Measurements from ENCODE around the gene P2RX6. TPM values are rescaled to one million over a fixed set of nuclear protein-coding genes. Genes with fewer than 3 reads are reported as not detected.
"Not testable (repeated sequence)": the region's sequence is repeated elsewhere in the genome, so short reads cannot be mapped to it uniquely, and the experiment has no call there.

The P2RX6 gene
- total RNA-seq, 1 donor from 2014 or later: 0.44 TPM

GRCh38 chr22:21051145-21051830 is 36.3 kb downstream of the P2RX6 start:
- intact Hi-C loops (cut with micrococcal nuclease): no loop called here

- intact Hi-C loops (cut with micrococcal nuclease): no loop called here
Observed at GRCh38 chr22:21051831-21052400, 37.0 kb downstream of the P2RX6 start.

- intact Hi-C loops (cut with micrococcal nuclease): no loop called here
Observed at GRCh38 chr22:21052715-21053459, 37.9 kb downstream of the P2RX6 start.

- intact Hi-C loops (cut with micrococcal nuclease): no loop called here
Observed at GRCh38 chr22:21054046-21054713, 39.2 kb downstream of the P2RX6 start.

- intact Hi-C loops (cut with micrococcal nuclease): no loop called here
Observed at GRCh38 chr22:21054714-21055563, 40.0 kb downstream of the P2RX6 start.

- intact Hi-C loops (cut with micrococcal nuclease): no loop called here
Observed at GRCh38 chr22:21055564-21055834, 40.5 kb downstream of the P2RX6 start.

- intact Hi-C loops (cut with micrococcal nuclease): no loop called here
Observed at GRCh38 chr22:21055880-21056319, 40.9 kb downstream of the P2RX6 start.

- intact Hi-C loops (cut with micrococcal nuclease): not testable (repeated sequence)
Observed at GRCh38 chr22:21060363-21060762, 45.4 kb downstream of the P2RX6 start.

- intact Hi-C loops (cut with micrococcal nuclease): not testable (repeated sequence)
Observed at GRCh38 chr22:21061660-21062321, 46.8 kb downstream of the P2RX6 start.

- intact Hi-C loops (cut with micrococcal nuclease): not testable (repeated sequence)
Observed at GRCh38 chr22:21064425-21064824, 49.5 kb downstream of the P2RX6 start.

GRCh38 chr22:21064917-21065864 is 50.2 kb downstream of the P2RX6 start:
- intact Hi-C loops (cut with micrococcal nuclease): no loop called here

- intact Hi-C loops (cut with micrococcal nuclease): no loop called here
Observed at GRCh38 chr22:21067075-21067900, 52.3 kb downstream of the P2RX6 start.

- intact Hi-C loops (cut with micrococcal nuclease): no loop called here
Observed at GRCh38 chr22:21067901-21068680, 53.1 kb downstream of the P2RX6 start.

- intact Hi-C loops (cut with micrococcal nuclease): no loop called here
Observed at GRCh38 chr22:21068681-21069276, 53.8 kb downstream of the P2RX6 start.

GRCh38 chr22:21069375-21069774 is 54.4 kb downstream of the P2RX6 start:
- intact Hi-C loops (cut with micrococcal nuclease): no loop called here

- intact Hi-C loops (cut with micrococcal nuclease): no loop called here
Observed at GRCh38 chr22:21070690-21071615, 56.0 kb downstream of the P2RX6 start.

Measured in T-helper 1 cell treated with Interleukin-12 subunit alpha and Interleukin-12 subunit beta and Interleukin-4 antibody, amounts not matched to agents 30 ng/mL and 1 ng/mL, for 36 hours (primary cell).